ENCODE data around the gene CTNNBL1.

Gene CTNNBL1

DNA sequence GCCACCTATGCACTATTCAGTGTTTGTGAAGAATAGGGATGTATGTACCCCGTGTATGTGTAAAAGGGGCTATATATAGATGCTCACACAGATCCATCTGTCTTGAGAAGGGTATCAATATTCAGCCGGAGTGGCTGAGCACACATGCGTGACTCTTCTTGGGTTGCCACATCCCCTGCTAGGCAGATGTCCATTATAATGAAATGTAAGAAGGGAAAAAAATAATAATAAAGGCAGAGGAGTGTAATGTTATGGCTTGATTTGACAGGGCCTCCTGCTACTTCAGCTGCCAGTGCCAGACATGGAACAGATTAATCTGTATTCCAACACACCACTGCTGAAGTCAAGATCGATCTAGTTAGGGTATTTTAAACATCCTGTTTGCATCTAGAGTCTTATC lies 134.9 kb downstream of the CTNNBL1 start:
- no peak for TF ChIP-seq CTCF (conservative IDR thresholded peaks at IDR 0.05; ENCODE audit: low read depth, low read length)
- H3K4me3 ChIP-seq (ENCODE audit: low read depth, low read length), result no peak overlapping the region

DNA sequence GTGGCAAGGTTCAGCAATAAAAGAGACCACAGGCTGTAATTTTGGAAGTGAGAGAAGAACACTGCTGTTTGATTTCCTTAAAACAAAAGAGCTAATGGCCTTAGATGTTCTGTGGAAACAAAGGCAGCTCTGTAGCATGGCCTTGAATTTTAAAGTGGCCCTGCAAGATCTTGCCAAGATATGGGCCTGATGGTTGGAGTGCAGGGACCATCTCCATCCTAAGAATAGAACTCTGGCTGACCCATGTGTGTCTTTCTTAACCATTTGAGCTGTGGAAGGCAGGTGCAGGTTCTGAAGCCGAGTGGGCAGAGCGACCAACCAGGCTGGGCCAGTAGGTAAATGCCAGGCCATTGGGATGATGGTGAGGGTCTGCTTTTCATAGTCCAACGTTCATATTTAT lies 135.3 kb downstream of the CTNNBL1 start:
- no peak overlapping the region for H3K4me3 ChIP-seq (ENCODE audit: low read depth, low read length)
- no peak for DNase-seq (ENCODE audit: low read depth)
- TF ChIP-seq CTCF (conservative IDR thresholded peaks at IDR 0.05; ENCODE audit: low read depth, low read length), result no peak

More for the DNA sequence above, 134.9 kb downstream of the CTNNBL1 start:
- no peak for DNase-seq (ENCODE audit: low read depth)

GRCh38 chr20:37833221-37833896 lies 139.5 kb downstream of the CTNNBL1 start:
- no peak for DNase-seq (ENCODE audit: low read depth)
- H3K4me3 ChIP-seq (ENCODE audit: low read depth, low read length), result no peak overlapping the region
- no peak for TF ChIP-seq CTCF (conservative IDR thresholded peaks at IDR 0.05; ENCODE audit: low read depth, low read length)

DNA sequence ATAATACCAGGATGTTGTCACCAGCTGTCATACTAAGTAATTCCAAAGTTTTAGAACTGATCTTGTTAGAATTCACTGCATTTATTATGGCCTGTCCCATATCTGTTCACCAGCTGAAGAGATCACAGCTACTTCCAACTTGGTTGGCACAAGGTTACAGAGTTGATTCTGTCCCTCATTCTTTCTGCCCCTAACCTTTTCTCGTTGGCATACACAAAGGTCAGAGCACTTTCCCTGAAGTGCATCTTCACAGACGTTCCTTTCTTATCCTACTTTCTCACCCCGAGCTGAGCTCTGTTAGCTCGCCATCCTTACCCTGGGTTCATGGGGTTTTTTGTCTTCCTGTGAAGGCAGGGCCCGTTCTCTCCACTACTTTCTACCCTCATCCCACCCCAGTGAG lies 143.1 kb downstream of the CTNNBL1 start:
- H3K4me3 ChIP-seq (ENCODE audit: low read depth, low read length), result no peak overlapping the region
- no peak for TF ChIP-seq CTCF (conservative IDR thresholded peaks at IDR 0.05; ENCODE audit: low read depth, low read length)
- no peak for DNase-seq (ENCODE audit: low read depth)

GRCh38 chr20:37837924-37838323 lies 144.1 kb downstream of the CTNNBL1 start:
- no peak for DNase-seq (ENCODE audit: low read depth)
- H3K4me3 ChIP-seq (ENCODE audit: low read depth, low read length), result no peak overlapping the region
- no peak for TF ChIP-seq CTCF (conservative IDR thresholded peaks at IDR 0.05; ENCODE audit: low read depth, low read length)

DNA sequence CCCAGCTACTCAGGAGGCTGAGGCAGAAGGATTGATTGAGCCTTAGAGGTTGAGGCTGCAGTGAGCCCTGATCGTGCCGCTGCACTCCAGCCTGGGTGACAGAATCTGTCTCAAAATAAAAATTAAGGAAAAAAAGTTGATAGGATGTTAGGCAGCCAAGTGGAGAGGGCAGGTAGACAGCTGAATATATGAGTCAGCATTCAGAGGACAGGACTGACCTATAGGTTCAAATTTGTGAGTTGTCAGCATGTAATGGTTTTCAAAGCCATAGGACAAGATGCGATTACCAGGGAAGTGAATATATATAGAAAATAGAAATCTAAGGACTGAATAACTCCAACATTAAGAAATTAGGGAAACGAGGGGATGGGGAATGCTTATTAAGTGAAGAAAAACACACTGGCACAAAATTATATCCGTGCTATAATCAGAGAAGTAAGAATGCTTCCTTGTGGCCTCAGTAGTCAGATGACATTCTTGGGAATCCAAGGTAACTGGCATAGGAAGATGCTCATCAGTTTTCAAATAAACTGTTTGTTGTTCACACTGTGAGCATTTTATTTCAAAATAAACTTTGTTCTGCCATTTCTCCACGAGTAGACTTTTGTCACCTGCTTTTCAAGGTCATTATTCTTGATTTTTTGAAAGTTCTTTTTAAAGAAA lies 145.1 kb downstream of the CTNNBL1 start:
- H3K4me3 ChIP-seq (ENCODE audit: low read depth, low read length), result no peak overlapping the region
- no peak for DNase-seq (ENCODE audit: low read depth)
- no peak for TF ChIP-seq CTCF (conservative IDR thresholded peaks at IDR 0.05; ENCODE audit: low read depth, low read length)

GRCh38 chr20:37839432-37839827 lies 145.6 kb downstream of the CTNNBL1 start:
- no peak for TF ChIP-seq CTCF (conservative IDR thresholded peaks at IDR 0.05; ENCODE audit: low read depth, low read length)
- H3K4me3 ChIP-seq (ENCODE audit: low read depth, low read length), result no peak overlapping the region
- DNase-seq (ENCODE audit: low read depth), result peak; percentile 8

Measured in choroid plexus epithelial cell (primary cell).